Tibial nerve (tissue), 3 donors: ENCODE results near the gene CDKN2A.

ENCODE experiments used
- POLR2A ChIP-seq, 2 donors: fragments of 450-650 bp; IDR thresholded peaks; one replicate each; pipeline ENCODE4 v1.6.1; 2017; ENCODE audit warnings: antibody characterized with exemption in 2 of 2, mild to moderate bottlenecking in 2 of 2, moderate library complexity in 2 of 2
- TF ChIP-seq, protein P1 (sequence below), 5 experiments: fragments of 200-600 bp in 3 of 5; fragments of 450-650 bp in 2 of 5; sonication (generic) in 3 of 5; IDR thresholded peaks; one replicate each; pipeline ENCODE4 v1.5.1; 2016 to 2019; ENCODE audit warnings: antibody characterized with exemption in 5 of 5, mild to moderate bottlenecking in 3 of 5, moderate library complexity in 2 of 5

DNA sequence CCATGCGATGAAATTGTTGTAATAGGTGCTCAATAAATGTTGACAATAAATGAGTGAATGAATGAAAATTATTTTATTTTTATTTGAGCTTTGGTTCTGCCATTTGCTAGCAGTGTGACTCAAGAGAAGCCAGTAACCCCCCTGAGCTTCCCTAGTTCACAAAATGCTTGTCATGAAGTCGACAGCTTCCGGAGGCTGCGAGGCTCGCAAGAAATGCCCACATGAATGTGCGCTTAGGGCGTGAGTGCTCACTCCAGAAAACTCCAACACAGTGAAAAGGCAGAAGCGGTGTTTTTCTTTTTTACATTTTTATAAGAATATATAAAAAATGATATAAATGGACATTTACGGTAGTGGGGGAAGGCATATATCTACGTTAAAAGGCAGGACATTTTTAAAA is 26.5 kb downstream of the CDKN2A start:
- no peak for TF ChIP-seq POLR2A (IDR thresholded peaks at IDR 0.05)
- TF ChIP-seq, protein P1, sequence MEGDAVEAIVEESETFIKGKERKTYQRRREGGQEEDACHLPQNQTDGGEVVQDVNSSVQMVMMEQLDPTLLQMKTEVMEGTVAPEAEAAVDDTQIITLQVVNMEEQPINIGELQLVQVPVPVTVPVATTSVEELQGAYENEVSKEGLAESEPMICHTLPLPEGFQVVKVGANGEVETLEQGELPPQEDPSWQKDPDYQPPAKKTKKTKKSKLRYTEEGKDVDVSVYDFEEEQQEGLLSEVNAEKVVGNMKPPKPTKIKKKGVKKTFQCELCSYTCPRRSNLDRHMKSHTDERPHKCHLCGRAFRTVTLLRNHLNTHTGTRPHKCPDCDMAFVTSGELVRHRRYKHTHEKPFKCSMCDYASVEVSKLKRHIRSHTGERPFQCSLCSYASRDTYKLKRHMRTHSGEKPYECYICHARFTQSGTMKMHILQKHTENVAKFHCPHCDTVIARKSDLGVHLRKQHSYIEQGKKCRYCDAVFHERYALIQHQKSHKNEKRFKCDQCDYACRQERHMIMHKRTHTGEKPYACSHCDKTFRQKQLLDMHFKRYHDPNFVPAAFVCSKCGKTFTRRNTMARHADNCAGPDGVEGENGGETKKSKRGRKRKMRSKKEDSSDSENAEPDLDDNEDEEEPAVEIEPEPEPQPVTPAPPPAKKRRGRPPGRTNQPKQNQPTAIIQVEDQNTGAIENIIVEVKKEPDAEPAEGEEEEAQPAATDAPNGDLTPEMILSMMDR (IDR thresholded peaks at IDR 0.05) = no peak
